Kasumi-1 (cell line): ENCODE results near the gene TRMT2A.

Experiments
- DNase-seq, 2 experiments: peaks; one replicate each; lab custom pipeline; 2025; lab: John Stamatoyannopoulos, UW

The TRMT2A gene

DNA sequence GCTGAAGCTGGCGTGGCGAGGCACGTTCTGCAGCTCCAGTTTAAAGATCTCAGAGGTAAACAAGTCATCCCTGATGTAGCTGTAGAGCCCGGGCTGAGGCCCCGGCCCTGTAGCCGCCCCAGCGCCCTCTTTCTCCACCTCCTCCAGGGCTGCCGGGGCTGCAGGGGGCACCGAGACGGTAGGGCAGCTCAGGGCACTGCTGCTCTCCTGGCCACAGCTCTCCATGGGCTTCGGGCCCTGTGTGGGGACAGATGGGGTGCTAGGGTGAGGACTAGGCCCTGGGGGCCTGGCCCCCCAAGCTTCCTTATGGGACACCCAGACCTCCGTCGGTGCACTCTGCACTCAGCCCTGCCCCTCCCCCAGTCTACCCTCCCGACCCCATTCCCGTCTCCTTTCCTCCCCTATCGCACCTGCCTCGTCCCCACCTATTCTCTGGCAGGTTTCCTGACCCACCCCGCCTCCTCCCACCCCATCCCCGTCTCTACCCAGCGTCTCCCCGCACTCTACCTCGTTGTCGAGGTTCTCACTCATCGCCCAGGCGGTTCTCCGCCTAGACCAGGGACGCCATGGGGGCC, 563 bp downstream of the TRMT2A start:
- DNase-seq = no peak

DNA sequence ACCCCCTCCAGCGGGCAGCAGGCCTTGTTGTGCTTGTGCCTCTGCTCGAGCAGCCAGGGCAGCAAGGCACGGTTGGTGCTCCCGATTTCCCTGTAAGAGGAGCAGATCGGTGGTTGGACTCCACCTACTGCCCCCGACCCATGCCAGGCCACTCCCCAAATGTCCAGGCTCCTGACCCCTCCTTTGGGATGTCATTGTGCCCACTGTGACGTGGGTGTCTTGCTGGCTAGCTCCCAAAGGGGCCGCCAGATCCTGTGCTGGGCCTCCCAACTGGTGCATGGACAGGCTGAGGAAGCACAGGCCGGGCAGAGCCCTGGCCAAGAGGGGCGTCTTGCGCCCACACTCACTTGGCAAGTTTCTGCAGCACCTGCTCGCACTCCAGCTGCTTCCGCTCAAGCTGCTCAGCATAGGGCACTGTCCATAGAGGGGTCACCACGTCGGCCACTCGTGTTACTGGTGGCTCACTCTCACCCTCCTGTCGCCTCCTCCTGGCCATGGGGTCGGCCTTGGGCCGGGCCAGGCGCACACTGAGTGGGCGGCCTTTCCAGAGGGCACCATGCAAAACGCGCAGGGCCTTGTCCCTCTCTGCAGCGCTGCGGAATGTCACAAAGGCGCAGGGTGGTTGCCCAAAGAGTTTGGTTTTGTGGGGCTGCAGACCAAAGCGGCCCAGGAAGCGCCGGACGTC, 1.2 kb downstream of the TRMT2A start, which contains the start of gene RANBP1:
Gene RANBP1, plus strand, starts transcription at position 414 of the 685 bp plus-strand sequence. Its CDS starts 81 bp downstream, at position 495.
- no peak for DNase-seq

- DNase-seq = no peak
These were observed 2.2 kb downstream of the TRMT2A start for GRCh38 chr22:20114506-20115475.

GRCh38 chr22:20113551-20114310, 3.3 kb downstream of the TRMT2A start:
- no peak for DNase-seq

DNA sequence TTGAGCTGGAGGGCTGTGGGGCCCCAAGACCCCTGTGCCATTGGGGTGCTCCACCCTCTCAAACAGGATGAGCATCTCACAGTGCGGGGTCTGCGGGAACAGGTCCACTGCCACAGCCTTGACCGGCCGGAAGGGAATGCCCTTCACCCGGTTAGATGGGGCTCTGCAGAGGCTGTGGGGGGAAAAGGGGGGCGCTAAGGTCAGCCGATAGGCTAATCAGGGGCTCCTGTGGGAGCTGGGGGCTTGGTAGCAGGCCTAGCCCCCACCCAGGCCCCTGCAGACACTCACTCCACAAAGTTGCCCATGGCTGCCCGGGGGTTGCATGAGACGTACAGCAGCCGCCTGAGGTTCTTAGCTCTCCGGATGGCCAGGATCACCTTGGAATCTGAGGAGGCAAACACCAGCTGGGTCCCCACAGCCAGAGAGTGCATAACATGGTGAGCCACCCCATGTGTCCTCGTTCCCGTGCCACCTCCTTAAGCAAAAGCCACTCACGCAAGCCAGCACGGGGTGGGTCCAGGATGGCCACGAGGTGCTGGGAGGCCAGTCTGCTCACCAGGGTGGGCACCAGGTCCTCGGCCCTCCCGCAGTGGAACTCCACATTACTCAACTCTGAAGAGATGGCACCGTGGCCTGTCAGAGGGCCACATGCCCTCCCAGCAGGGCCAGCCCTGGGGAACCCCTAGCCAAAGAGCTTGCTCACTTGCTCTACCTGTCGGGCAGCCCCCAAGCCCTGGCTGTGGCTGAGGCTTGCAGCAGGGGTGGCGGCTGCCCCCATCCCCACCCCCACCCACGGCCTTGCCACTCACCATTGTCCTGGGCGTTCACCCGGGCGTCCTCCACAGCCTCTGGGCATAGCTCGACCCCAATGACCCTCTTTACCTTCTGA, 4.2 kb downstream of the TRMT2A start:
- no peak for DNase-seq

GRCh38 chr22:20111689-20112622, 5.1 kb downstream of the TRMT2A start:
- no peak for DNase-seq

DNA sequence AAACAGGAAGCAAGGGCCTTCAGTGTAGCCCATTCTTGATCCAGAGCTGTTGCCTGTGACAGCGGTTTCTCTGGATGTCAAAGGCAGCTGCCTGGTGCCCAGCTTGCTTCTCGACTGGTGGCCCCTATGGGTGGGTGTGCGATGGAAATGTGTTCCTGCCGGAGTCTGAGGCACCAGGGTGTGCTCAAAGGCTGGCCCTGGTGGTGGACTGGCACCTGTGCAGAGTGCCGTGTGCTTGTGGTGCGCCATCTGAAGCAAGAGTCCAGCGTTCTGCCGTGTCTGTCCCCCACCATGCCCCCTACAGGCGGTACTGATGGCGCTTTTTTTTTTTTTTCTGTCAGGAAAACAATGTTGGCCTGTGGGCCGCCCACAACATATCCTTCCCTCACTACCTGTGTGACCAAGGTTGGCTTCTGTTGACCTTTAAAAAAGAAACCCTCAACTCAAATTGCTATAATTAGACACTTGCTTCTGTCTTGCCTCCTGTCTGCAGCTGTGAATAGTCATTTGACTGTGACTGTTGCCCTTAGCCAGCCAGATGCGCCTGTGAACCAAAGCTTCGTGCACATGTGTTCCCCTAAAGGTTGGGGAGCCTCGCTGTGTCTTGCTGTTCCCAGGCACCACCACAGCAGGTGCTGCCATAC, 5.9 kb downstream of the TRMT2A start:
- peak; percentile 40 to 45 for DNase-seq

DNA sequence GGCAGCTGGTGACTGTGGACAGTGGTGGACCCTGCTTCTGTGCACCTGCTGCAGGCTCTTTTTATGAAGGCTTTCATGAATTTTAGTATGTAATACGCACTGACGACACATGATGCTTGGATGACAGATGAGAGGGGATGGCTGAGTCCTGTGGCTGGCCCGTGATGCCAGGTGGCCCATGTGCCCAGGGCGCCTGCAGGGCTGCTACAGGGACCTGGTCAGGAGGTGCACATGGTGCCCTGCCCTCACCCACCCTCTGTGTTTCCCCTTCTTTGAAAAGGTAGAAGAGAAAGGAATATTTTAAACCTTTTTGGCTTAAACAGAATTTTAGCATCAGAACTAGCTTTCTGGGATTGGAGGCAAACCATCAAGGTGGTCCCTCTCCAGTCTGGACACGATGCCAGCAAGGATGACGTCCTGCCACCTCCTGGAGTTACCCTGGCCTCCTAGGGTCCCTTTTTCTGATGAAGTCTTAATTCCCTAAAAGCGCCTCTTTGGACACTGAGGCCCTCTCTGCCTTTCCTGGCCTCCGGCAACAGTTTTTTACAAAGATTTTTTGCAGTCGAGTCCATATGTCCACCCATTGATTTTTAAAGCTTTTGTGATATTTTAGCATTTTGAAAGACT, 6.6 kb downstream of the TRMT2A start:
- no peak for DNase-seq

GRCh38 chr22:20109411-20110358, 7.3 kb downstream of the TRMT2A start:
- DNase-seq = no peak

DNA sequence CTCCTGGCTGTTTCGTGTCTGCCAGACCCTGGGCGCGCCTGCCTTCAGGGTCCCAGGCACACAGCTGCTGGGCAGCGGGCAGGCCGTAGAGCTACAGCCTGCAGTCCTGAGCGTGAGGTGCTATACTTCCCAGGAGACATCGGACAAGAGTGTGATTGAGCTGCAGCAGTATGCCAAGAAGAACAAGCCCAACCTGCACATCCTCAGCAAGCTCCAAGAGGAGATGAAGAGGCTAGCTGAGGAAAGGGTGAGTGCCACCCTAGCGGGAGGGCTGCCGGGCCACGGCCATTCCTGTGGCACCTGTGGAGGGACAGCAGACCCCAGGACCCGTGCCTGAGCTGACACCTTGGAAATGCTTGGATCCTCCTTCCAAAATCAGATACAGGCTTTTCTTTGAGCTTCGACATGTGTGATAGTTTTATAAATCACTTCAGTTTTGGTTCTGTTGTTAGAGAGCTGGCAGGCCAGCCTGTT, 8.2 kb downstream of the TRMT2A start:
- no peak for DNase-seq

DNA sequence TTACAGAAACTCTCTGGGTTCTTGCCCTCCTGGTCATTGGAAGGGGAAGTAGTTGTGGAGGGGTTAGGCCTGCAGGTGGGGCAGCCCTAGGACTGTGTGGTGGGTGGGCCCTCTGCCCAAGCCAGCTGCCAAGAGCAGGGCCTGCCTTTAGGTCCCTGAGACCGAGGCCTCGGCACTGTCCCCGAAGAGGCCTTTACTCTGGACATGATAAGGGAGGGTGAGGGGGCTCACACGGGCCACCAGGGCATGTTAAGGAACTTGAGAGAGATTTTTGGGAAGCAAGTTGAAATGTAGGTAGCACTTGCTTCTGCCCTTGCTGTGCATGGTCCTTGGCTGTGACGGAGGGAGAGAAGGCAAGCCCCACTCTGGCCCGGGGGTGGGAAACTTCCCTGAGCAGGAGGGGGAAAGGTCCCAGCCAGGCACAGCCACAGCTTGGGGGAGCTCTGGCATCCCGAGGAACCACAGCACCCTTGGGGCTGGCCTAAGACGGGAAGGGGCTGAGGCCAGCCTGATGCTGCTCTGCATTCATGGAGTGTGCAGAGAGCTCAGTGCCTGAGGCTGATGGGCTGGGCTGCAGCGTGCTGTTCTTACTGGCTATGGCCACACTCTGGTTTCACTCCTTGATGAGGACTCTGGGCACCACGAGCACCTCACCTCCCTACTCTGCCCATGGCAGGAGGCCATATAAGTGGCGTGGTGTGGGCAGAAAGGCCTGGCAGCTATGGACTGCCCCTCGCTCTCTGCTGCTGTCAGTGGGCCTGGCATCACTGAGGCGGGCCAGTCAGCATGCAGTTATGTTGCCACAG, 8.9 kb downstream of the TRMT2A start:
- DNase-seq = no peak

- DNase-seq = no peak
These were observed 9.5 kb downstream of the TRMT2A start for GRCh38 chr22:20107471-20107901.

DNA sequence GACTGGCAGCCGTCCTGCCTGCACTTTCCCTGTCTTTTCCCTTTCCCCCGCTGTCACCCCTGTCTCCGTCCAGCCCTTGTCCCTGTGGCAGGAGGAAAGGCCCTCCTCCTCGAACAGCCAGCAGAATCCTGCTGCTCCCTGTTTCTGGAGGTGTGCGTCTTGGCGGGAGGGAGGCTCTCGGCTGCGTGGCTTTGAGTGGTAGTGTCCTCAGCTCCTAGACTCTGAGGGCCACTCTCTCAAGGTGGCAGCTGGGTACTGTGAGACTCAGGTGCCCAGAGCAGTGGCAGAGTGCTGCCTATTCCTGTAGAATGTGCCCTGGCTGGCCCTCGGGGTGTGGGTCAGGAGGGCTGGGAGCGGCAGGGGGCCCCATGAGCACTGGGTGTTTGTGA, 10.2 kb downstream of the TRMT2A start:
- no peak for DNase-seq

GRCh38 chr22:20106205-20106848, 10.7 kb downstream of the TRMT2A start:
- no peak for DNase-seq

- DNase-seq = no peak
These were observed 11.4 kb downstream of the TRMT2A start for GRCh38 chr22:20105456-20106204.
